GM20431 (cell line): ENCODE data around the gene HSPA1B.
"Not testable (repeated sequence)": the region's sequence is repeated elsewhere in the genome, so short reads cannot be mapped to it uniquely, and the experiment has no call there.

Source experiments
- in situ Hi-C: fragments of 300-500 bp; cut with MseI, MboI; formaldehyde crosslinking; loops from one replicate; pipeline ENCODE4 v1.15.0; 2020; ENCODE audit warnings: low sequenced_read_pairs; ENCODE audit not compliant: unreplicated experiment

HSPA1B gene

DNA sequence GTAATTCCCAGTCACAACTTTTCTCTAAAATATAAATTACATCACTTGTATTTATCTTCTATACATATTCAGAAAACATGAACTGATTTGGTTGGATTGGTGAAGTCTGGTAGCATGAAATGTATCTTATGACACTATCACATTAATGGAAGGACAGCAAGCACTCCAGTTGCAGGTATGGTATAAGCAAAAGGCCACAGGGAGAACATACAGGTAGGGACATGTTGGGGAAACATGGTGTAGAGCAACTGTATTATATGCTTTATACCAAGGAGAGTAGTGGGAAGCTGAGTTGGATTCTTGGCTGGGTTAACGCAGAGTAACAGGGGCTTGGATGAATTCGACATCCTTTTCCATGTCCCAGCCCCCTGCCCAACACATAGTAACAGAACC, 30.5 kb upstream of the HSPA1B start:
- in situ Hi-C loops = no loop called here

DNA sequence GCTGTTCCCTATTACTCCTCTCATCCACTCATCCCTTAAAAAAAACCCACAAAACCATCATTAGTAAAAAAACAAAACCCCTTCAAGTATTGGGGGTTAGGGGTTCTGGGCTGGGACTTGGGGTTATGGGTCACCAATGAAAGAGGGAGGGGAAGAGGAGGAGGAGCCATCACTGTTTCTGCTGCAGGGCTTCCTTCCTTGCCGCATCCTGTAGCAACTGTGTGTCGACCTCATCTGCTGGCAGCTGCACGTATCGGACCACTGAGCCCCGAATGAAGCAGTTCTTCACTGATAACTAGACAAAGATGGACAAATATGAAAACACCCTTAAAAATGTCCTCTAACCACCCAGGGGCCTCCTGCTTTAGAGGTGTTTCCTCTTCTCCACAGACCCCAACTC, 29.9 kb upstream of the HSPA1B start:
- in situ Hi-C loops = no loop called here

- in situ Hi-C loops = no loop called here
These were observed 27.8 kb upstream of the HSPA1B start for GRCh38 chr6:31799781-31800180.

DNA sequence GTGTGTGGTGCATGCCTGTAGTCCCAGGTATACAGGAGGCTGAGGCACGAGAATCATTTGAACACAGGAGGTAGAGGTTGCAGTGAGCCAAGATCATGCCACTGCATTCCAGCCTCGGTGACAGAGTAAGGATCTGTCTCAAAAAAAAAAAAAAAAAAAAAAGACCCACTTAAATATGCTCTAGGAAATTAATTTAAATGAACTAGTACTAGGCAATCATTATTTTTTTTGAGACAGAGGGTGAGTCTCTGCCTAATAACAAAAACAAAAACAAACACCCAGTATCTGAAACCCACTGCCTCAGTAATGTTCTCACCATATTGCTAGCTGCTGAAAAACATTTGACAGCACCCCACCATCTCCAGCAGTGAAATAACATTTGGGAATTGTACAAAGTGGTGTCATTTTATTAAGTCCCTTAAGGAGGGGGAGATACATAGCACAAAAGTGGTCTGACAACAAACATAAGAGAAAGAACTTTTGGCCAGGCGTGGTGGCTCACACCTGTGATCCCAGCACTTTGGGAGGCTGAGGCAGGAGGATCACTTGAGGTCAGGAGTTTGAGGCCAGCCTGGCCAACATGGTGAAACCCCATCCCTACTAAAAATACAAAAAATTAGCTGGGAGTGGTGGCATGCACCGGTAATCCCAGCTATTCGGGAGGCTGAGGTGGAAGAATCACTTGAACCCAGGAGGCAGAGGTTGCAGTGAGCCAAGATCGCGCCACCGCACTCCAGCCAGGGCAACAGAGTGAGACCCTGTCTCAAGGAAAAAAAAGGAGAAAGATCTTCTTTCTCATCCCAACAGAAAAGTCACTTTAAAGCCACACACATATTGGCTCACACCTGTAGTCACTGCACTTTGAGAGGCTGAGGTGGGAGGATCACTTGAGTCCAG, 26.3 kb upstream of the HSPA1B start:
- in situ Hi-C loops = not testable (repeated sequence)

DNA sequence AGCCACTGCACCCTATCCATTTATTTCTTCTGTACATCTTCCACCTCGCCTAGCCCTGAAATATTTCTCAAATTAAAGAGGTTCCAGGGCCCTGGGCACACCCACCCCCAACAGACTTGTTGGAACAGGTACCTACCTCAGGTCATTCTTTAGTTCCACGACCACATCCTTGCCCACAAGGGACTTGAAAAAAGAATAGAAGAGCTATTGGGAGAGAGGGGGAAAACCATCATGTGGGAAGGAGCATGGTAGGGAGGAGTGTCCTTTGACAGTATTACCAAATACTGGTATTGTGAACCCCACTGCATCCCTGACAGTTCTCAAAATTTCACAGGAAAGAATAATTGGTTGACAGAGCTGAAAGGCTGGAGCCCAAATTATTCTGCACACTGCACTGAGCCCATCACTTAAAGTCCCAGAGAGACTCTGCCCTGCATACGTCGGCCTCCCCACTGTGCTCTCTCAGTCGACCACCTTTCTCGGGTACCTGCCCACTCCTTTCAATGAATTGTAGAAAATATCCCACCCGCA, 21.5 kb upstream of the HSPA1B start:
- in situ Hi-C loops = no loop called here

DNA sequence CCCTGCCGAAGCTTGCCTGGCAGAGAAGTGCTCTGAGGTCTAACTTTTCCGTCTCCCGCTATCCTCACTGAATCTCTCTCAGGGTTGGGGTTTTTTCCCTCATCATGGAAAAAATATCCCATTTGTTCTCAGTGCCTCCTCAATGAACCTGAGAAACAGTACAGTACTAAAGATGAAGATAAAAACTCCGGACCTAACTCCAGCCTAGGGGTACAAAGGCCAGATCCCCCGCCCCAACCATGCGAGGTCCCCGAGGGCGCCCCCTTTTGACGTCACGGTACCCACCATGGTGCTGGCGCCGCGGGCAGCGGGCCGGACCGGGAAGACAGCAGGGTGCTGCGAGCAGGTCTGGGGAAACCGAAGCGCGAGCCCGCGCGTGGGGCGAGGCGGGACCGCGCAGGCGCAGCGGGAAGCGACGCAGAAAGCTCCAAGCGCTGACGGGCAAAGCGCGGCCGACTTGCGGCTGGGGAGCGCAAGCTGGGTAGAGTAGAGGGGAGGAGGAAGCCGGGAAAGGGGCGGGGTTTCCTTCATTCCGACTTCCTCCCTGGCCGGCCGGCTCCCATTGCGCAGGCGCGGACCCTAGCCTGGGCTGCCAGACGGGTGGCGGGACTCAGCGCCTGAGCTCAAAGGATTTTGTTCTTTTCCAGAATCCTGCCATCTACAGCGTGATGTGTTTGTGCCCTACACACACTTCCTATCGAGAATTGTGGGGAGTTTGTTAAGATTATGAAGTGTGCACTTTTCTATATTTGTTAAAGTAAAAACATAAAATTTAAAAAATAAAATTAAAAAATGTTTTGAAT, 20.9 kb upstream of the HSPA1B start, which contains the start of gene LSM2:
TSS of gene LSM2 (minus strand) at position 497 of the 803 bp plus-strand sequence. CDS start at position 288, 209 bp downstream.
- in situ Hi-C loops = no loop called here

DNA sequence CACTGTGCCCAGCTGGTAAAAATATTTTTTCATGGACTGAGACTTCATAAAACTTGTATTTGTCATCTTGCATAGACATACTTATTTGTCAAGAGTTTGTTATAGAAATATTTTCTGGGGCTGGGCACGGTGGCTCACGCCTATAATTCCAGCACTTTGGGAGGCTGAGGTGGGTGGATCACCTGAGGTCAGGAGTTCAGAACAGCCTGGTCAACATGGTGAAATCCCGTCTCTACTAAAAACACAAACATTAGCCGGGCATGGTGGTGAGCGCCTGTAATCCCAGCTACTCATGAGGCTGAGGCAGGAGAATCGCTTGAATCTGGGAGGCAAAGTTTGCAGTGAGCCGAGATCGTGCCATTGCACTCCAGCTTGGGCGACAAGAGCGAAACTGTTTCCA, 18.9 kb upstream of the HSPA1B start:
- in situ Hi-C loops = not testable (repeated sequence)

DNA sequence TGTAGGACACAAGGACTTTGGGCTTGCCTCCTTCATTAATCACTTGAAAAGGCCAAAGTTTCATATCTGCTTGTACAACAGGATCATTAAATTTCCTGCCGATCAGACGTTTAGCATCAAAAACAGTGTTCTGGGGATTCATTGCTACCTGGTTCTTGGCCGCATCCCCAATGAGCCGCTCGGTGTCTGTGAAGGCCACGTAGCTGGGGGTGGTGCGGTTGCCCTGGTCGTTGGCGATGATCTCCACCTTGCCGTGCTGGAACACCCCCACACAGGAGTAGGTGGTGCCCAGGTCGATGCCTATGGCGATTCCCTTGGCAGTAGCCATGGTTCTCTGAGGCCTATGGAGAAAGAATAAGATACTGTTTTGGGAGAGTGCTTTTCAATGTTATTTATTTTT, 15.9 kb upstream of the HSPA1B start:
- in situ Hi-C loops = no loop called here

DNA sequence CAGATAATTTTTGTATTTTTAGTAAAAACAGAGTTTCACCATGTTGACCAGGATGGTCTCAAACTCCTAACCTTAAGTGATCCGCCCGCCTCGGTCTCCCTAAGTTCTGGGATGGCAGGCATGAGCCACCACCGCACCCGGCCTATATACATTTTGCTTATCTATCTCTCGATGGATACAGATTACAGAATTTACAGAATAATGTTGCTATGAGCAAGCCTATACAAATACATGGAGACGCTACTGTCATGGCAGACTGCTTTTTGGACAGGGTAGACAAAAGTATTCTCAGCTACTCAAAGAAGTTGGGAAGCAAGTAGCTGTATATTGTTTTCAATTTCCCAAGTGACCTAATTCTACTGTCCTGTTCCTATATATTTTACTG, 14.1 kb upstream of the HSPA1B start:
- in situ Hi-C loops = no loop called here

DNA sequence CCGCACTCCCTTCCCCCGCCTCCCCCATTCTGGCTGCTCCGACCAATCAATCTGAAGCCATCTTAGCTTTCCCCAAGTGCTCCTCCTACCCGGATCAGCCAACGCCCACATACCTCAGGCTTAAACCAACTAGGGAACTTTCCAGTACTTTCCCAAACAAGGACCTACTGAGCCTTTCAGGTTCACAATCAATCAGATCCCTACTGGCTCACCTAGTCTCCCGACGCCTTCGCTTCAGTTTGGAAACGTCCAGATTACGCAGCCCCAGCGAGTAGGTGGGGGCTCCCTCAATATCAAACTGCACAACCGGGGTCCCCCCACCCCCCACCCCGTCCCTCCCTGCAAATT, 12.9 kb upstream of the HSPA1B start:
- in situ Hi-C loops = no loop called here

DNA sequence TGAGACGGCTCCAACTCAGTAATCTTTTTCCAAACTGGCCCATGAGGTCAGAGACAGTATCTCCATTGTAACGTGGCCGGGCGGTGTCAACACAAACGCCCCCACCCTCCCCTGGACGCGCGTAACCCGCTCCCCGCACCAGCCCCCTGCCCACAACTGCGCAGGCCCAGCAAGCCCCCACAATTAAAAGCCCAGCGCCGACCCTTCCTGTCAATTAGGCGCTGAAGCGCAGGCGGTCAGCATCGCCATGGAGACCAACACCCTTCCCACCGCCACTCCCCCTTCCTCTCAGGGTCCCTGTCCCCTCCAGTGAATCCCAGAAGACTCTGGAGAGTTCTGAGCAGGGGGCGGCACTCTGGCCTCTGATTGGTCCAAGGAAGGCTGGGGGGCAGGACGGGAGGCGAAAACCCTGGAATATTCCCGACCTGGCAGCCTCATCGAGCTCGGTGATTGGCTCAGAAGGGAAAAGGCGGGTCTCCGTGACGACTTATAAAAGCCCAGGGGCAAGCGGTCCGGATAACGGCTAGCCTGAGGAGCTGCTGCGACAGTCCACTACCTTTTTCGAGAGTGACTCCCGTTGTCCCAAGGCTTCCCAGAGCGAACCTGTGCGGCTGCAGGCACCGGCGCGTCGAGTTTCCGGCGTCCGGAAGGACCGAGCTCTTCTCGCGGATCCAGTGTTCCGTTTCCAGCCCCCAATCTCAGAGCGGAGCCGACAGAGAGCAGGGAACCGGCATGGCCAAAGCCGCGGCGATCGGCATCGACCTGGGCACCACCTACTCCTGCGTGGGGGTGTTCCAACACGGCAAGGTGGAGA, 12.3 kb upstream of the HSPA1B start, which contains the start of the genes HSPA1A and HSPA1L:
TSS of gene HSPA1A (plus strand) at position 519 of the 814 bp plus-strand sequence. CDS start at position 733, 214 bp downstream.
TSS of gene HSPA1L (minus strand) at position 259 of the 814 bp plus-strand sequence. CDS start 3,311 bp downstream, outside the sequence.
- in situ Hi-C loops = no loop called here

GRCh38 chr6:31817133-31817928, 10.2 kb upstream of the HSPA1B start:
- in situ Hi-C loops = not testable (repeated sequence)

GRCh38 chr6:31817929-31818511, 9.5 kb upstream of the HSPA1B start:
- in situ Hi-C loops = not testable (repeated sequence)

DNA sequence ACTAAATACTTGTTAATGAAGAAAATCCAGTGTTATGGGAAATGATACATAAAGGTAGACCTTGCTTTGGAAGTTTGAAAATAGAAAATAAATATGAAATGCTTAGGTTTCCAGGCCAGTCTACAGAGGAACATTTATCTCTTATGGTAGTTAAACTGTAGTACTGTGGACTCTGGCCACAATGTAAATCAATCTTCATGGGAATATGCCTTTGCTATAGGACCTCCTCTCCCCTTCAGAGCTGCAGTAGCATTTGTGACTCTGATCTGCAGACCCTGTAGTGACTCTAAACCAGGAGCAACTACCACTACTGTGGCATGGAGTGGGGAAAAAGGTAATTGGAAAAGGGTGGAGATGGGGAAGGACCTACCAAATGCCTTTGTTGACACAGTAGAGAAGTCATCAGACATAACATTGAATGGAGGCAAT, 7.7 kb upstream of the HSPA1B start:
- in situ Hi-C loops = no loop called here

DNA sequence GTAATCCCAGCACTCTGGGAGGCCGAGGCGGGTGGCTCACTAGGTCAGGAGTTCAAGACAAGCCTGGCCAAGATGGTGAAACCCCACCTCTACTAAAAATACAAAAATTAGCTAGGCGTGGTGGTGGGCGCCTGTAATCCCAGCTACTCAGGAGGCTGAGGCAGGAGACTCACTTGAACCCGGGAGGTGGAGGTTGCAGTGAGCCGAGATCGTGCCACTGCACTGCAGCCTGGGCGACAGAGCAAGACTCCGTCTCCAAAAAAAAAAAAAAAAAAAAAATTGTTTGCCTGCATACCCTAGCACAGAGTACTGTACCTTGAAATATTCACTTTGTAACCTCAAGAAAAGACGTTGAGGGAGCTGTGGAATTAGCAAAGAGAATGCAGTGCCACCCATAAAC, 7.1 kb upstream of the HSPA1B start:
- in situ Hi-C loops = not testable (repeated sequence)

- in situ Hi-C loops = no loop called here
These were observed 6.1 kb upstream of the HSPA1B start for GRCh38 chr6:31821301-31822035.

- in situ Hi-C loops = no loop called here
These were observed 5.3 kb upstream of the HSPA1B start for GRCh38 chr6:31822036-31822821.
